H1 (cell line): ENCODE measurements around the gene TIMM22.

Experiments used
- CHD2 ChIP-seq: IDR thresholded peaks from 2 replicates; pipeline ENCODE4 v1.6.1; 2012; ENCODE audit warnings: low read length, improper control_type of control experiment
- CTCF ChIP-seq, 3 experiments: IDR thresholded peaks; 1 replicate in 2 of 3; 2 replicates in 1 of 3; pipeline versions ENCODE4 v1.5.1 to v1.6.1; 2011; ENCODE audit warnings: low read length in 3 of 3, mild to moderate bottlenecking in 3 of 3, inconsistent platforms in 2 of 3, low read depth in 1 of 3, moderate library complexity in 1 of 3; ENCODE audit not compliant: insufficient read depth in 1 of 3; ENCODE audit errors: control extremely low read depth in 1 of 3
- EP300 ChIP-seq, 2 experiments: IDR thresholded peaks; 1 replicate in 1 of 2; 2 replicates in 1 of 2; pipeline ENCODE4 v1.6.1; 2011 to 2012; ENCODE audit warnings: low read depth in 2 of 2, low read length in 2 of 2, mild to moderate bottlenecking in 2 of 2, borderline replicate concordance in 1 of 2, inconsistent platforms in 1 of 2, moderate library complexity in 1 of 2
- EZH2 ChIP-seq: fragments of 200-600 bp; sonication (generic); IDR thresholded peaks from 2 replicates; pipeline ENCODE4 v1.7.1; 2012; ENCODE audit warnings: low read depth, mild to moderate bottlenecking, moderate library complexity, low read length, inconsistent platforms; ENCODE audit not compliant: severe bottlenecking
- MAFK ChIP-seq: IDR thresholded peaks from 2 replicates; pipeline ENCODE4 v1.6.1; 2012; ENCODE audit warnings: low read depth, mild to moderate bottlenecking, improper control_type of control experiment, low read length
- MAX ChIP-seq: IDR thresholded peaks from 2 replicates; pipeline ENCODE4 v1.6.1; 2012; ENCODE audit warnings: inconsistent platforms
- NRF1 ChIP-seq: IDR thresholded peaks from 2 replicates; pipeline ENCODE4 v1.6.1; 2011; ENCODE audit warnings: mild to moderate bottlenecking, low read depth, low read length, improper control_type of control experiment
- RAD21 ChIP-seq, 2 experiments: IDR thresholded peaks in 1 of 2; conservative IDR thresholded peaks in 1 of 2; 2 replicates each; pipeline ENCODE4 v1.6.1; 2011; ENCODE audit warnings: low read depth in 2 of 2, low read length in 2 of 2, improper control_type of control experiment in 1 of 2, inconsistent platforms in 1 of 2, mild to moderate bottlenecking in 1 of 2, moderate library complexity in 1 of 2
- RBBP5 ChIP-seq: IDR thresholded peaks from 2 replicates; pipeline ENCODE4 v1.7.1; 2012; ENCODE audit warnings: low read depth, mild to moderate bottlenecking, inconsistent platforms, low read length, moderate library complexity, borderline replicate concordance
- SIN3A ChIP-seq, 2 experiments: IDR thresholded peaks in 1 of 2; conservative IDR thresholded peaks in 1 of 2; 2 replicates each; pipeline ENCODE4 v1.6.1; 2011 to 2012; ENCODE audit warnings: low read length in 2 of 2, improper control_type of control experiment in 1 of 2, low read depth in 1 of 2, mild to moderate bottlenecking in 1 of 2
- SIRT6 ChIP-seq: IDR thresholded peaks from one replicate; pipeline ENCODE4 v1.7.1; 2012; ENCODE audit warnings: low read length, inconsistent platforms
- TAF1 ChIP-seq: IDR thresholded peaks from 2 replicates; pipeline ENCODE4 v1.6.1; 2011; ENCODE audit warnings: mild to moderate bottlenecking, low read depth, low read length
- YY1 ChIP-seq: IDR thresholded peaks from 2 replicates; pipeline ENCODE4 v1.6.1; 2011; ENCODE audit warnings: low read depth, mild to moderate bottlenecking, low read length

- TF ChIP-seq CHD2: no peak
- no peak for TF ChIP-seq MAFK
- TF ChIP-seq SIN3A (conservative IDR thresholded peaks at IDR 0.05 in 1 of 2, IDR thresholded peaks at IDR 0.05 in 1 of 2; ENCODE audit: low read depth in 1 of 2, low read length in 2 of 2): no peak
- TF ChIP-seq YY1: no peak
- TF ChIP-seq RBBP5: no peak
- no peak for TF ChIP-seq MAX
- TF ChIP-seq CTCF (IDR thresholded peaks at IDR 0.05; ENCODE audit: control extremely low read depth in 1 of 3, insufficient read depth in 1 of 3, low read depth in 1 of 3, low read length in 3 of 3): no peak
- TF ChIP-seq TAF1: no peak
- TF ChIP-seq EP300 (IDR thresholded peaks at IDR 0.05; ENCODE audit: borderline replicate concordance in 1 of 2, low read depth in 2 of 2, low read length in 2 of 2): no peak
- no peak for TF ChIP-seq EZH2
- no peak for TF ChIP-seq SIRT6
- TF ChIP-seq NRF1: no peak
- TF ChIP-seq RAD21 (IDR thresholded peaks at IDR 0.05 in 1 of 2, conservative IDR thresholded peaks at IDR 0.05 in 1 of 2; ENCODE audit: low read depth in 2 of 2, low read length in 2 of 2): no peak
Measured at GRCh38 chr17:1036171-1036844, 39.4 kb downstream of the TIMM22 start.
